HG02623 (cell line): ENCODE data around the gene CCL8.

Experiments
- ATAC-seq: cut with Tn5 transposase; IDR thresholded peaks from one replicate; pipeline ENCODE4 v1.9.1; 2021; ENCODE audit warnings: moderate library complexity; ENCODE audit not compliant: unreplicated experiment

Gene CCL8

DNA sequence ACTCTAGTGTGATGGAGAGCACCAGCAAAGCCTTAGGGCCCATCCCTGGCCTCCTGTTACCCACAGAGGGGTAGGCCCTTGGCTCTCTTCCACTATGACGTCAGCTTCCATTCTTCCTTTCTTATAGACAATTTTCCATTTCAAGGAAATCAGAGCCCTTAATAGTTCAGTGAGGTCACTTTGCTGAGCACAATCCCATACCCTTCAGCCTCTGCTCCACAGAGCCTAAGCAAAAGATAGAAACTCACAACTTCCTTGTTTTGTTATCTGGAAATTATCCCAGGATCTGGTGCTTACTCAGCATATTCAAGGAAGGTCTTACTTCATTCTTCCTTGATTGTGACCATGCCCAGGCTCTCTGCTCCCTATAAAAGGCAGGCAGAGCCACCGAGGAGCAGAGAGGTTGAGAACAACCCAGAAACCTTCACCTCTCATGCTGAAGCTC is at the start of gene CCL8:
Gene CCL8 (plus strand): TSS at position 397 of the 445 bp plus-strand sequence. CDS start 67 bp downstream, outside the sequence.
- no peak for ATAC-seq

DNA sequence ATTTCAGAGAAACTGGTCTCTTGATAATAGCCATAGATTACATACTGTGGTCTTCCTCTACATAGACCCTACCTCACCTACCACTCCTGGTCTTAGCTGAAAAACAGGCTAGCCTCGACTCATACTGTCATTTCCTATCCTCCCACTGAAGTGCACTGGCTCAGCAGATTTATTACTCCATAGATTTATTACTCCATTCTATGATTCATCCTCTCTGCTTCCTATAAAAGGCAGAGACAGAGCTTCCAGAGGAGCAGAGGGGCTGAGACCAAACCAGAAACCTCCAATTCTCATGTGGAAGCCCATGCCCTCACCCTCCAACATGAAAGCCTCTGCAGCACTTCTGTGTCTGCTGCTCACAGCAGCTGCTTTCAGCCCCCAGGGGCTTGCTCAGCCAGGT is 49.3 kb upstream of the CCL8 start, which contains the start of gene CCL7:
Gene CCL7 (plus strand): TSS at position 253 of the 400 bp plus-strand sequence. CDS start 70 bp downstream, at position 323.
- ATAC-seq, result no peak

DNA sequence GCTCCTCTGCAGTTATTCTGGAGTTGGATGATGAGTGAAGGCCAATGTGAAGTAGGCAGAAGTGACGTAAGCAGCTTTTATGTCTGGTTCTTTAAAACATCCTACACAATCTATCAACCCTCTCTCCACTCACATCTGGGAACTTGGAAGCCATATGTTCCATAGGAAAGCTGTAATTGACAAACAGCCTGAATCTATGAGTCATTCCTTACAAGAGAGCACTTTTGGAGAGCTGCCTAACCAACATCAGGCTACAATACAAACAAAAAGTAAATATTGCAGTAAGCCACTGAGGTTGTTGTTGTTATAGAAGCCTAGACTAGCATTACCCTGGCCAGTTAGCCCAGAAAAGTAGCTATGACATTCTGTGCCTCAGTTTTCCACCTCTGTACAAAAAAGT is 43.4 kb upstream of the CCL8 start:
- ATAC-seq, result no peak

DNA sequence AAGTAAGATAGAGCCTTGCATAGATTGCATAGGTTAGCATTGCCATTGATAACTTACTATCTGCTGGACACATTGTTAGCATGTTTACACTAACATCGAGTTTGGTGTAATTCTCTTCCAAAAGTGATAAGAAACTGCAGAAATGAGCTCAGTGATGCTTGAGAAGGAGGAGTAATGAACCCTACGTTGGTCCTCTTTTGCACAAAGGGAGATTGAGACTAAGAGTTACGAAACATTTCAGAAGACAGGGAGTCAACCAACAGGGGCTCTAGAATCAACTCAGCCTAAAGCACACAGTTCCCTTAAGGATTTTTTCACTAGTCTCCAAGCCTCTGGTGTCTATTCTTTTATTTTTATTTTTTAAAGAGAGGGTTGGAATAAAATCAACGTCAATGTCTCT is 42.4 kb upstream of the CCL8 start:
- ATAC-seq, result no peak

DNA sequence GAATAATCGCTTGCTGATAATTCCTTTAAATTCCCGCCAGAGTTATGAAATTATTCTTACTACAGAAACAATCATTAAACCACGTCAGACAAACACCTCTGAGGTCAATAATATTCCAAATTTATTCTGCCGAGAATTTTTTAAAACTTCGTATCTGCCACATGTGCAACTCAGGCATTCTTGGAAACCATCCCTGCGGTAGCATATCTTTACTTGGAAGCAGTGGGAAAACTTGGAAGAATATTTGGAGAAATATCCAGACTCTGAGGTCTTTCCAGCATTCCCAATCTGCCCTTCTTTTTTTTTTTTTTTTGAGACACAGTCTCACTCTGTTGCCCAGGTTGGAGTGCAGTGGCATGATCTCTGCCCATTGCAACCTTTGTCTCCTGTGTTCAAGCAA is 35.7 kb upstream of the CCL8 start:
- ATAC-seq, result no peak

DNA sequence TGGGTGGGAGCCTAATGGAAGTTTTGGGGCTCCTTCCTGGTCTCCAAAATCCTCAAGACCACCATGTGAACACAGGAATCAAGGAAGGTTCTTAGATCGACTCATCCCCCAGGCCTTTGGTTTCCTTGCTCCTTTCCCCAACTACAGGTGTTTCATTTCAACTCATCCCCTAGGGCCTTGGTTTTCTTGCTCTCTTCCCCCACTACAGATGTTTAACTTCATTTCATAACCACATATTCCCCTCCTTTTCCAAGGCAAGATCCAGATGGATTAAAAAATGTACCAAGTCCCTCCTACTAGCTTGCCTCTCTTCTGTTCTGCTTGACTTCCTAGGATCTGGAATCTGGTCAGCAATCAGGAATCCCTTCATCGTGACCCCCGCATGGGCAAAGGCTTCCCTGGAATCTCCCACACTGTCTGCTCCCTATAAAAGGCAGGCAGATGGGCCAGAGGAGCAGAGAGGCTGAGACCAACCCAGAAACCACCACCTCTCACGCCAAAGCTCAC is 33.9 kb upstream of the CCL8 start, which contains the start of gene CCL11:
Gene CCL11 (plus strand): TSS at position 457 of the 507 bp plus-strand sequence. CDS start 67 bp downstream, outside the sequence.
- no peak for ATAC-seq

DNA sequence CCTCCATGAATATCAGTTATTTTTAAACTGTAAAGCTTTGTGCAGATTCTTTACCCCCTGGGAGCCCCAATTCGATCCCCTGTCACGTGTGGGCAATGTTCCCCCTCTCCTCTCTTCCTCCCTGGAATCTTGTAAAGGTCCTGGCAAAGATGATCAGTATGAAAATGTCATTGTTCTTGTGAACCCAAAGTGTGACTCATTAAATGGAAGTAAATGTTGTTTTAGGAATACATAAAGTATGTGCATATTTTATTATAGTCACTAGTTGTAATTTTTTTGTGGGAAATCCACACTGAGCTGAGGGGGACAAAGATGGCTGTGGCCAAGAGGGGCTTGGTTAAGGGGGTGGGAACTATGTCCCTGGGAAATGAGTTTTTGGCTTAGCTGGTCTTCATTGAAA is 31.4 kb upstream of the CCL8 start:
- no peak for ATAC-seq

DNA sequence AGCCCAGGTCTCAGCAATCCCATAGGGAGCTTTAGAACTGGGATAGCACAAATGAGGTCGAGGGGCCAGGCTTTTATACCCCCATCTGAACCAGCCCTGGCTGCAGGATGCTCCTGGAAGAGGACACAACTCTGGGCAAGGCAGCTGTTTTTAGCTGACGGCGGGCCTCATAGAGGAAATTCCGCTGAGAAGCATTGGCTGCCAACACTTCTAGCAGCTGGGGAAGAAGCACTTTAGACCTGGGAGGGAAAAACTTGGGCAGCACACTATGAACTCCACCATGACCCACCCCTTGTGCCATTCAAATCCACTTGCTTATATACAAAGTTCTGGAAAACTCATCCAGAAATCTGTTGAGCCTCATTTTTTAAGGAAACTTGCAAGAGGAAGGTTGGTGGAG is 28.6 kb upstream of the CCL8 start:
- no peak for ATAC-seq

DNA sequence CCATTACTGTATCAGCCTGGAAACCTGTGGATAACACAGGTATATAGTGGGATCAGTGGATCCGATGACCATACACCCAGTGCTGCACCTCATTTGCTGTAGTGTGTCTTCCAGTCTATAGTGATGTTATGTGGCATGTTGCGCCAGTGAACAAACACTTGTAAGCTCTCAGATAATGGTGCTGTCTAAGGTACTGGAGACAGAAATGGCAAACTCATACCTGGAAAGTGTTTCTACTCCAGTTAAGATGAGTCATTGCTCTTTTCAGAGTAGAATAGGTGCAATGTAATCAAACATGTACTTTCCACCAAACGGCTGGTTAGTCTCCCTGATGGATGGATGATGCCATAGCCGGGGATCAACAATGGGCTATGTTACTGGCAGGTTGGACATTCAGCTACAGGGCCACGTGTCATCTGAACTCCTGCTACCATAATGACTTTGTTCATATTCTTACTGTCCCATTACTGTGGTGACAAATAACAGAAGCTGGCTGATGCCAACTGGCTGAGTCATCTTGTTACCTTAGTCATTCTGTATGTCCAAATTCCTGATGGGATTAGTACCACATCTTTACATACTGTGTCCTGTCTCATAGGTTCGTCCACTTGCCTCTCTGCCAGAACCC is 27.4 kb upstream of the CCL8 start:
- ATAC-seq, result no peak

DNA sequence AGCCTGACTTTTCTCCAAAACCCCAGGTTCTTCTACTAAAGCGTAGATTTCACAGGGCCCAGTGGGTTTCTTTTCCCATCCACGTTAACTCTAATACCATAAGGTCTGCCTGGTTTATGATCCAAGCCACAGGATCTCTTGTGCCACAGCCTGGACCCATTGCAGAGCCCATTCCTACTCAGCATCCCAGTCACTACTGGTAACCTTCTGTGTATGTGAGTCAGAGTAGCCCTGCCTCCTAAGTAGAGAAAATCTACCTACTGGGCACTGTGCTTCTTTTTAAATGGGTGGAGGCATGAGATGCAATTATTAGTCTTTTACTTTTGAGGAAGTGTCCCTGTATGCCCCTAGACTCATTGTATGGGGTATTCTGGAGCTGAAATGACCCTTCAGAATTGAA is 20.2 kb upstream of the CCL8 start:
- no peak for ATAC-seq

DNA sequence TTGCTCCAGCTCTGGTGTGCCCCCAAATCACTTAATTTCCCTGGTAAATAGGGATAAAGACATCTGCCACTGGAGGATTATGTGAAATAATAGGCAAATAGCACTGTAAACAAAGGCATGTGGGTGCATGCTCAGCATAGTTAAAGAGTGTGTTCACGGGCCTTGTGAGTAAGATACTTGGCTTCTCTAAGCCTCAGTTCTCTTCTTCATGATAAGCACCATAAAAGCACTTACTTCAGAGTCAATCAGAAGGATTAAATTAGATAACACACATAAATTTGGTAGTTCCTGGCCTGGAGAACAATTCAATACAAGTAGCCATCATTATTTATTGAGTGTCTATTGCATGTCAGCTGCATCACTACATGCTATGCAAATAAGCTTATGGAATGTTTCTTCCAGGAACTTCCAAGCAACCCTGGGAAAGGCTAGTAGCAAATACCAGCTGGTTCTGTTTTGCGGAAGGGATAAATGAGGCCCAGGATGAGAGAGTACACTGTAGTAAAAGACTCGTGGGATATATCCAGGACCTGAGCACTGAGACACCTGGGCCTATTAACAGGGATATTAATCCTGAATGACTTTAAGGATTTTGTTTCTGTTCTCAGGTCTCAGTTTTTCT is 19.2 kb upstream of the CCL8 start:
- ATAC-seq, result no peak

DNA sequence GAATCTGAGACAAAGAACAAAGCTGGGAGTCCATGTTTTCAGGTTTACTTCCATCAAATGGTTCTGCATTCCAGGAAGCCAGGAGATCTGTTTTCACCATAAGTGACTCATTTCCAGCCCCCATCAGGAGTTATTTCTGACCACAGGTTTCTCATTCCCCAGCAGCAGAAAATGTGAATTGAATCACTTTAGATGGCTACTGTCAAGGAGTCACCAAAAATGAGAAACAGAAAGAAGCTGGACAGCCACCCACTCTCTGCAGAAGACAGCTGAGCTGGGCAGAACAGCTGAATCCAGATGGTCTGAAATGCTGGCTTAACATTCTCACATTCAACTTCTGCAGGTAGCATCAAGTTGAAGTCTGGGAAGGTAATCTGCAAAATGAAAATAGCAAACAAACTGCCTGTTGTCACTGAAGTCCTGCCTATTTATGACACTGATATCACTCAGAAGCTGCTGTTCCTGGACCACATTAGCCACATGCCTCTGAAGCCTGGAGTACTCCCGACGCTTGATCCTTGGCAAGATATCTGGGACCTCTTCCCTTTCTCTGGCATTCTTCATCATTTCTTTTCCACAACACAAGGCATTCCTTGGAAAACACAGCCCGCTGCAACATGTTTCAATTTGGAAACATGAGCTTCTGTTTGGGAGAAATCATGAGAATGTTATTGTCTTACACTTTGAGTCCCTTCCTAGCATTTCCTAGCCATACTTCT is 18.4 kb upstream of the CCL8 start:
- ATAC-seq, result no peak

DNA sequence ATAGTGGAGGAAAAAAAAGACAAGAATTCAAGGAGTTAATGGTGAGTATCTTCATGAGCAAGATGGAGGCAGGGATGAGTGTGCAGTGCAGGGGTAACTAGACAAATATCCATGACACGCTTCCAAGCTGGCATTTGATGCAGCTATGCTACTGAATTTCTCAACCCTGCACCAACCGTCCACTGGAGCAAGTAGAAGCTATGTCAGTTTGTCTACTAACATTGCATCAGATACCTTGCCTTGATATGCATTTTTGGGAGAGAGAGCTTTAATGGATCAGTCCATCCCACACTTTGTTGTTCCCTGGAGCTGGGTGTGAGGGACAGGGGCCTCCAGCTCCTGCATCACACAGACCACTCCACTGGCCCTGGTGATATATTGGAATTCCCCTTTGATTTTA is 17.2 kb upstream of the CCL8 start:
- no peak for ATAC-seq

DNA sequence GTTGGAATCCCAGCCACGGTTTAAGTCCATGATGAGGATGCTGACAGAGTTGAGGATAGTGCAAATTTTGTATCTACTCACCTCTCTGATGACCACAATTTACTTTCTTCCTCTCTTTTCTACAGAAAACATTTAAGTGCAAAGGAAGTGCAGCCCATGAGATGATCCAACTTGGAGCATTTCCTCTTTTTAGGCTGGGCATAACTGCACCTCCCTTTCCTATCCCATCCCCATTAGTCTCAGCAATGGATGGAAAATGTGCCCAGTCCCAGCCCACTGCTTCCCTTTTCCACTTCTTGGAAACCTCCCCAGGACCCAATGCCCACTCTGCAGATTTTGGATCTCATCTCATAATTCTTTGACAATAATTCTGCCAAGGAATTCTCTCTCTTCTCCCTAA is 16.6 kb upstream of the CCL8 start:
- ATAC-seq, result no peak

DNA sequence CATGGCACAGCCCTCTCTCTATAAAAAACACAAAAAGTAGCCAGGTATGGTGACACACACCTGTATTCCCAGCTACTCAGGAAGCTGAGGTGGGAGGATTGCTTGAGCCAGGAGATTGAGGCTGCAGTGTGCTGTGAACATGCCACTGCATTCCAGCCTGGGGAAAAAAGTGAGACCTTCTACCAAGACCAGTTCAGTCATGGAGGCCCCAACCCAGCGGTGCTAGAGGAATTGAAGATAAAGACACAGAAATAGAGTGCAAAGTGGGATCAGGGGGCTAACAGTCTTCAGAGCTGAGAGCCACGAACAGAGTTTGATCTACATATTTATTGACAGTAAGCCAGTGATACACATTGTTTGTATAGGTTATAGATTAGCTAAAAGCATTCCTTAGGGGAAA is 15.6 kb upstream of the CCL8 start:
- no peak for ATAC-seq

DNA sequence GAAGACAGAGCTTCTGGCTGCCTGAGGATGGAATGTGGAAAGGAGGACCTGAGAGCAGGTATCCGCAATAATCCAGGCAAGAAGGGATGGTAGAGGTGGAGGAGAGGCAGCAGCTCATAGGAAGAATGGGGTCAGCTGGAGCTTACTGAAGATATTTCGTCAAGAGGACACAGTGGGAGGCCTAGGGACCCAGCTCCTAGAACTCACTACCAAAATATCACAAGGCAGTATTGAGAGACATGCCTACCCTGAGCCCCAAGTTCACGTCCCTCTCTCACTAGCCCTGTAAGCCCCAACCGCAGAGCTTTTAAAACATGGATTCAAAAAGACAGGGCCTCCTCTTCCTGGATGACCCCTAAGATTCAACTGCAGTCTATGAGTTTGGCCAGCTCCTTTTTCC is 14.2 kb upstream of the CCL8 start:
- no peak for ATAC-seq

DNA sequence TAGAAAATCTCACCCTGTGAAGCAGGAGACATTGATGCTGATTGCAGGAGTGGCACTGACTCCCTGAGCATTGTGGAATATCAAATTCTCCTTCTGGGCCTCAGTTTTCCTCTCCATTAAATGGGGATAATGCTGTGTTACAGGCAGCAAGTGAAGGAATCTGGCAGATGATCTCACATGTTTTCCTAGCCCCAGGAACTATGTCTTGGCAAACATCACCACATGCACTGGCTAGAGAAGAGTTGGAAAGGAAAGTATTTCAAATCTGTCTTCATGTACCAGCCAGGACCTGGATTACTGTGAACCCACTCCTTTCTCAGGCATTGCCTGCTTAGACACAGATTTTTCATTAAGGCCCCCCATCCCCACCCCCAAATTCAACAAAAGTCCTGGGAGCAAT is 13.6 kb upstream of the CCL8 start:
- ATAC-seq, result no peak

DNA sequence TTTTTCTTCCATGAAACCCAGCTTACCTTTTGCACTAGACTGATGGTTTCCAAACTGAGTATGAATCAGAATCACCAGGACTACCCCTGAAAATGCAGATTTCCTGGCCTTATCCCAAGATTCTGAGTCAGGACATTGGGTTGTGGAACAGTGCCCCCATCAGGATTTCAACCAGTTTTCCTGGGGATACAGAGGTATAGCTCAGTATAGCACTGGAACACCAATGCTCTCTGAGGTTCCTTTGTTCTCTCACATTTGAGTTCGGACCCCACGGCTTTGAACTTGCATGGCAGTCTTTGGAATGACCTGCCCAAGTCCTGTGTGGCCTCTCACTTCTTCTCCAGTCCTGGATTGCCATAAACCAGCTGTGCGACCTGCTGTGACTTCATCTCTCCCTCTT is 12.8 kb upstream of the CCL8 start:
- no peak for ATAC-seq

DNA sequence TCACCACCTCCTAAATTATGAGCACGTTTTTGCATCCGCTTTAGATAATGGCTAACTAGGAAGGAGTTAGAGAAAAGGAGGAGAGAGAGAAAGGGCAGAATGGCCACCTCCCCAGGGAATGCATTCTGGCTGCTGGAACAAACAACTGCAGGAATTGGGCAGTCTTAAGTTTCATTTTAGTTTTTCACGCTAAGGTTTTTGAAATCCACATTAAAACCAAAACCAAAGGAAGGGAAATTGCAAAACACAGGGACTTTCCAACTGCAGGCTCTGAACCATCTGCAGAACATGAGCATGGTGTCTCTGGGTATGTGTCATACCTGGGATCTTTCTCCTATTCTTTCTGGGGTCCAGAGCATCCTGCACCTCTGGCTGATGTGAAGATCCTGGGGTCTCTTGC is 12.1 kb upstream of the CCL8 start:
- no peak for ATAC-seq

DNA sequence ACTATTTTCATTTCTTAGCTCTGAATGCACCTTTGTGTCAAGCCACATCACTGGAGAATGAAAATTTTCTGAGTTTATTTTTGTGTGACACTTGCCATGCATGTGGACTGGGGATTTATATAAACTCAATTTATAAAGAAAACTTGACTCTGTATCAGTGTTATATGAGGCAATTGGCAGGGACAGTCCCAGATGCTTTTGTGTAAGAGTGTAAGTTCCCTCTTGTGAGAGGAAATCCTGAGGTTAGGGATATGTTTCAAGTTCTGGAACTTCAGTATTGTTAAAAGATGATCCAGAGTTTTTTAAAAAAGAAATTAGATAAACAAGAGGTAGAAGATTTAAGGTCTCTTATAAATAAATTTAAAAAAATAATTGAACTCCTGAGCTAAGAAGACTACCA is 10.9 kb upstream of the CCL8 start:
- ATAC-seq, result no peak

DNA sequence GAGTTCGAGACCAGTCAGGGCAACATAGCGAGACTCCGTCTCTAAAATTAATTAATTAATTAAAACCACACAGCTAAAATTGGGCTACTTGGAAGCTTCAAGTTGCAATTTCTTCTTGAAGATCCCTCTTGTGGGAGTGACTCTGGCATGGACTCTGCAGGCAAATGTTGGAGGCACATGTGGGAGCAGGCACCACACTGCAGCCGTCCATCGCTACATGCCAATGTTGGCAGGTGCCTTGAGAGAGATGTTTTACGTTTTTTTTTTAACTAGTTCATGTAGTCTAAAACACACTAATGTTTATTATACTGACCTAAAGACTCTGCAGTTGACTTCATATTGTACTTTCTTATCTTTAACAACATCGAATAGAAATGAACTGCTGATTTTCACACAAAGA is 7.9 kb upstream of the CCL8 start:
- no peak for ATAC-seq

DNA sequence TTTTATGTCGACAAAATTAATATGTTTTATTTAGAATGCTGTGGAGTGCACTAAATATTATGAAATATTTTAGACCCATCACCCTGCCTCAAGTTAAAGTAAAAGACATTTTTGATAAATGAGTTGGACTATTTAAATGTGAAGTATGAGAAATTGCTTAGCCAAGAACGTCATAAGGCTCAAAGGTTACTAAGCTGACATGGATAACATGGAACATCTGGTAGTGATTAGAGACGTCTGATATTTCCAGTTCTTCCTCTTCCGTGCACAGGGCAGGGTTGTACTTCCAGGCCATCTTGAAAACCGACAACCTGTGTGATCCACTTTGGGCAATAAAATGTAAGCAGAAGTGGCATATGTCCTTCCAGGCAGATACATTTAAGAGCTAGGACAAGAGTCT is 7.2 kb upstream of the CCL8 start:
- ATAC-seq, result no peak
